Osteoblast (primary cell): ENCODE data around the gene DNAH11. TPM values are rescaled to one million over a fixed set of nuclear protein-coding genes. Genes with fewer than 3 reads are reported as not detected.

Experiments
- DNase-seq: peaks from one replicate; pipeline ENCODE4 v3.0.0; 2011; ENCODE audit warnings: low spot score, mixed read lengths; ENCODE audit not compliant: insufficient read length; ENCODE audit errors: missing footprints
- H2AFZ ChIP-seq: 2 replicates; pipeline ENCODE4 v1.6.0; 2011; ENCODE audit warnings: mild to moderate bottlenecking, low read length
- H3K27ac ChIP-seq: 2 replicates; pipeline ENCODE4 v1.5.1; 2011; ENCODE audit warnings: mild to moderate bottlenecking, low read depth, low read length, moderate library complexity
- H3K27me3 ChIP-seq: 2 replicates; pipeline ENCODE4 v1.6.0; 2012; ENCODE audit warnings: mild to moderate bottlenecking, control low read depth, inconsistent platforms, low read length, moderate library complexity; ENCODE audit not compliant: insufficient read depth
- H3K36me3 ChIP-seq: 2 replicates; pipeline ENCODE4 v1.5.1; 2011; ENCODE audit warnings: mild to moderate bottlenecking, low read length, control low read depth, moderate library complexity; ENCODE audit not compliant: insufficient read depth
- H3K4me1 ChIP-seq: 2 replicates; pipeline ENCODE4 v1.5.1; 2011; ENCODE audit warnings: mild to moderate bottlenecking, low read length, control low read depth, moderate library complexity; ENCODE audit not compliant: insufficient read depth
- H3K4me2 ChIP-seq: 2 replicates; pipeline ENCODE4 v1.6.0; 2011; ENCODE audit warnings: mild to moderate bottlenecking, low read length; ENCODE audit not compliant: insufficient read depth
- H3K4me3 ChIP-seq: fragments of 200-600 bp; sonication (generic); 3 replicates; pipeline ENCODE4 v1.5.1; 2012; ENCODE audit warnings: mild to moderate bottlenecking, low read length, inconsistent platforms; ENCODE audit not compliant: insufficient read depth
- H3K79me2 ChIP-seq: 2 replicates; pipeline ENCODE4 v1.6.0; 2012; ENCODE audit warnings: mild to moderate bottlenecking, low read length, control low read depth, inconsistent platforms; ENCODE audit not compliant: insufficient read depth
- H3K9me3 ChIP-seq: 2 replicates; pipeline ENCODE4 v1.5.1; 2011; ENCODE audit warnings: low read depth, low read length, control low read depth
- H4K20me1 ChIP-seq: 2 replicates; pipeline ENCODE4 v1.6.0; 2012; ENCODE audit warnings: mild to moderate bottlenecking, low read length, control low read depth; ENCODE audit not compliant: insufficient read depth
- CTCF ChIP-seq: IDR thresholded peaks from 2 replicates; pipeline ENCODE4 v1.5.1; 2011; ENCODE audit warnings: mild to moderate bottlenecking, low read depth, low read length, moderate library complexity; ENCODE audit errors: extremely low read depth
- total RNA-seq: library from RNA; depleted of rRNA; stranded (reverse); fragments of >200 nt; gene quantifications from 2 replicates; pipeline ENCODE4 v1.2.3, GENCODE V29; 2012

DNAH11 gene
- total RNA-seq, 1 donor = 1.1 TPM

GRCh38 chr7:21702303-21702702 lies 159.5 kb downstream of the DNAH11 start:
- Histone ChIP-seq H2AFZ (no peak overlapping the region), H3K4me3 (no peak overlapping the region), H3K79me2 (no peaks in the 10 kb centered on the region), H3K27me3 (no peaks in the 10 kb centered on the region), H3K36me3 (no peaks in the 10 kb centered on the region), H3K4me1 (no peaks in the 10 kb centered on the region), H3K4me2 (no peak overlapping the region), H4K20me1 (no peaks in the 10 kb centered on the region), H3K27ac (no peak overlapping the region), H3K9me3 (no peaks in the 10 kb centered on the region)
- no peak for TF ChIP-seq CTCF
- DNase-seq = no peak

- Histone ChIP-seq H3K36me3 (no peaks in the 10 kb centered on the region), H3K4me3 (no peak overlapping the region), H3K4me1 (no peaks in the 10 kb centered on the region), H3K27me3 (no peaks in the 10 kb centered on the region), H3K79me2 (no peaks in the 10 kb centered on the region), H4K20me1 (no peaks in the 10 kb centered on the region), H2AFZ (no peak overlapping the region), H3K27ac (no peak overlapping the region), H3K9me3 (peaks cover 2% of the 10 kb centered on the region), H3K4me2 (no peak overlapping the region)
- no peak for DNase-seq
- no peak for TF ChIP-seq CTCF
These were observed 161.5 kb downstream of the DNAH11 start for GRCh38 chr7:21704359-21704758.

- Histone ChIP-seq H3K27ac (no peak overlapping the region), H3K9me3 (peaks cover 2% of the 10 kb centered on the region), H3K4me3 (no peak overlapping the region), H2AFZ (no peak overlapping the region), H3K4me2 (no peak overlapping the region), H3K36me3 (no peaks in the 10 kb centered on the region), H3K4me1 (no peaks in the 10 kb centered on the region), H4K20me1 (no peaks in the 10 kb centered on the region), H3K79me2 (no peaks in the 10 kb centered on the region), H3K27me3 (no peaks in the 10 kb centered on the region)
- no peak for TF ChIP-seq CTCF
- no peak for DNase-seq
These were observed 163.3 kb downstream of the DNAH11 start for GRCh38 chr7:21706131-21706530.

- H2AFZ ChIP-seq = no peak overlapping the region
- no peak overlapping the region for H3K4me2 ChIP-seq
- H3K79me2 ChIP-seq = no peaks in the 10 kb centered on the region
- no peaks in the 10 kb centered on the region for H4K20me1 ChIP-seq
- DNase-seq = no peak
- peaks cover 2% of the 10 kb centered on the region for H3K9me3 ChIP-seq
- H3K36me3 ChIP-seq = no peaks in the 10 kb centered on the region
- no peaks in the 10 kb centered on the region for H3K4me1 ChIP-seq
- H3K4me3 ChIP-seq = no peak overlapping the region
- no peak overlapping the region for H3K27ac ChIP-seq
- H3K27me3 ChIP-seq = no peaks in the 10 kb centered on the region
- no peak for TF ChIP-seq CTCF
These were observed 164.7 kb downstream of the DNAH11 start for GRCh38 chr7:21707566-21707965.
